ENCODE data around the gene RECQL5.

DNA sequence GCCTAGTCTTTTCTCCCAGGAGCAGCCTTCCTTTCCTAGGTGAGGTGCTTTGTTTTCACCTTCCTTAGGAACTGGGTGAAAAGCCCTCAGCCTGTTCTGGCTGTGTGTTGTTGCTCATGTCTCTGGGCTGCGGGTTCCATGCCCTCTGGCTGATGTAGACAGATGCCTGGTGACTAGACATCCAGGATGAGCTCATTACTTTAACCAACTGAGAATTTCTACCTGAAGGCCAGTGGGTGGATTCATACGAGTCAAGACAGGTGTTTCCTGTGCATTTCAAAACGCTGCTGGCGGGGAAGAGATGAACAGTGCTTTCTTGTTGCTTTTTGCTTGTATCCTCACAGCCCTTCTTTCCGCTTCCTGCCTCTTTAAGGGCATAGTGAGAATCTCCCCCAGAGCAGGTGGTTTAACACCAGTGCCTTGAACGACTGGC is 22.5 kb upstream of the RECQL5 start:
- TF ChIP-seq POLR2A (IDR thresholded peaks at IDR 0.05; ENCODE audit: control extremely low read depth in 1 of 2, low read depth in 2 of 2, low read length in 2 of 2) (no peak), SUZ12 (IDR thresholded peaks at IDR 0.05; ENCODE audit: low read length) (no peak), EP300 (IDR thresholded peaks at IDR 0.05; ENCODE audit: borderline replicate concordance in 1 of 2, low read depth in 2 of 2, low read length in 2 of 2) (no peak), GTF2F1 (IDR thresholded peaks at IDR 0.05; ENCODE audit: borderline replicate concordance, low read depth, low read length) (no peak)
- TF ChIP-seq, protein P1, sequence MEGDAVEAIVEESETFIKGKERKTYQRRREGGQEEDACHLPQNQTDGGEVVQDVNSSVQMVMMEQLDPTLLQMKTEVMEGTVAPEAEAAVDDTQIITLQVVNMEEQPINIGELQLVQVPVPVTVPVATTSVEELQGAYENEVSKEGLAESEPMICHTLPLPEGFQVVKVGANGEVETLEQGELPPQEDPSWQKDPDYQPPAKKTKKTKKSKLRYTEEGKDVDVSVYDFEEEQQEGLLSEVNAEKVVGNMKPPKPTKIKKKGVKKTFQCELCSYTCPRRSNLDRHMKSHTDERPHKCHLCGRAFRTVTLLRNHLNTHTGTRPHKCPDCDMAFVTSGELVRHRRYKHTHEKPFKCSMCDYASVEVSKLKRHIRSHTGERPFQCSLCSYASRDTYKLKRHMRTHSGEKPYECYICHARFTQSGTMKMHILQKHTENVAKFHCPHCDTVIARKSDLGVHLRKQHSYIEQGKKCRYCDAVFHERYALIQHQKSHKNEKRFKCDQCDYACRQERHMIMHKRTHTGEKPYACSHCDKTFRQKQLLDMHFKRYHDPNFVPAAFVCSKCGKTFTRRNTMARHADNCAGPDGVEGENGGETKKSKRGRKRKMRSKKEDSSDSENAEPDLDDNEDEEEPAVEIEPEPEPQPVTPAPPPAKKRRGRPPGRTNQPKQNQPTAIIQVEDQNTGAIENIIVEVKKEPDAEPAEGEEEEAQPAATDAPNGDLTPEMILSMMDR (IDR thresholded peaks at IDR 0.05; ENCODE audit: control extremely low read depth in 1 of 3, insufficient read depth in 1 of 3, low read depth in 1 of 3, low read length in 3 of 3): no peak
- TF ChIP-seq, protein P2, sequence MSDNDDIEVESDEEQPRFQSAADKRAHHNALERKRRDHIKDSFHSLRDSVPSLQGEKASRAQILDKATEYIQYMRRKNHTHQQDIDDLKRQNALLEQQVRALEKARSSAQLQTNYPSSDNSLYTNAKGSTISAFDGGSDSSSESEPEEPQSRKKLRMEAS (IDR thresholded peaks at IDR 0.05): no peak
- TF ChIP-seq, protein P3, sequence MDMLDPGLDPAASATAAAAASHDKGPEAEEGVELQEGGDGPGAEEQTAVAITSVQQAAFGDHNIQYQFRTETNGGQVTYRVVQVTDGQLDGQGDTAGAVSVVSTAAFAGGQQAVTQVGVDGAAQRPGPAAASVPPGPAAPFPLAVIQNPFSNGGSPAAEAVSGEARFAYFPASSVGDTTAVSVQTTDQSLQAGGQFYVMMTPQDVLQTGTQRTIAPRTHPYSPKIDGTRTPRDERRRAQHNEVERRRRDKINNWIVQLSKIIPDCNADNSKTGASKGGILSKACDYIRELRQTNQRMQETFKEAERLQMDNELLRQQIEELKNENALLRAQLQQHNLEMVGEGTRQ (IDR thresholded peaks at IDR 0.05; ENCODE audit: low read length): no peak

Data from H1 (cell line).